ENCODE results near the gene CAMK2G.
"Not testable (repeated sequence)": the region's sequence is repeated elsewhere in the genome, so short reads cannot be mapped to it uniquely, and the experiment has no call there.

The CAMK2G gene

DNA sequence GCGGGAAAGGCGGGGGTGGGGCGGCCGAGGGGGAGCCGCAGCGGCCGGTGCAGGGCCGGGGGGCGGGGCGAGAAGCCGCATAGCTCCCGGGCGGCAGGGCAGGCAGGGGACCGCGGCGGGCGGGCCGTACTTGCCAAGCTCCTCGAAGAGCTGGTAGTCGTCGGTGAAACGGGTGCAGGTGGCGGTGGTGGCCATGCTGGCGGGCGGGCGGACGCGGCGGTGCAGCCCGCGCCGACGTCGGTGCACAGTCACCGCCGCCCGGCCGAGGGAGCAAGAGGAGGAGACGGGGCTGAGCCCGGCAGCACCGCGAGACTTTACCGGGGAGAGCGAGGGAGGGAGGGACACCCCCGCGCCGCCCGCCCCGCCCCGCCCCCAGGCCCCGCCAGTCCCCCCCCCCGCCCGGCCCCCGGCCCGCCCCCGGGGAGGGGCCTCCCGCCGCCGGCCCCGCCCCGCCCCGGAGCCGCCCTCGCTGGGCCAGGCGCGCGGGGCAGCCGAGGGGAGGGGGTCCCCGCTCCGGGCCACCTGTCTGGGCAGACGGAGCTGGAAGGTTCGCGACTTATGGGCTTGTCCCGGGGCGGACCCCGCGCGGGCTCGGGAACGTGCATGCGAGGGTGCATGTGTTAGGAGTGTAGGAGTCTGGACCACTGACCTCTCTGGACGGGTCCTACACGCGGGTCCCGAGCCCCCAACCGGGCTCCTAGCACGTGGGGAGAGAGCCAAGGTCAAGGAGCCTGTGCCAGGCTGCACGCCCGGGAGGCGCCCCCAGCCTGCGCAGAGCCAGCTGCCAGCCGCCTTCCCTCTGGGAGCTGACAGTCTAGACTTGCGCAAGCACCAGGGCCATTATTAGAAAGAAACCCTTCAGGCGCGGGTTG, at the start of gene CAMK2G:
TSS of gene CAMK2G (minus strand) at position 289 of the 872 bp plus-strand sequence. CDS start at position 195, 94 bp downstream.
- DNase-seq (ENCODE audit: low read depth in 2 of 2), result peak; percentile 58 to 71

- no peak for DNase-seq (ENCODE audit: low read depth in 2 of 2)
Measured at GRCh38 chr10:73922864-73923133, 48.4 kb upstream of the CAMK2G start.

- no peak for DNase-seq (ENCODE audit: low read depth in 2 of 2)
Measured at GRCh38 chr10:73922007-73922863, 47.9 kb upstream of the CAMK2G start.

DNA sequence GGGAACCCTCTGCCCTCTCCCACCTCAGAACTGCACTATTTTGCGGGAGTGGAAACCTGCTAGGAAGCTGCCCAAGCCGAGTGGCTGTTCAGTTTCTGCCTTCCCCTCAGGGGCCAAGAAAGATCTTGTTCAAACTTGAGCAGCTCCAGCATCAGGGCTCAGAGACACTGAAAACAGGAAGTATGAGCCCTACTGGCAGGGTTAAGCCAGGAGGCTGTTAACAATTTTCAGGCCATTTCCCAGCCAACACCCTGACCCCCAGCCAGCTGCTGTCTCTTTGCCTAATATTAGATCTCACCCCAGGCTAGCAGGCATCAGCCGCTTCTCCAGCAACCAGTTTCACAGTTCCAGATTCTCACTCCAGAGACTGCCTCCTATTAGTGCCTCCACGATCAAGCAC, 45.7 kb upstream of the CAMK2G start:
- no peak for DNase-seq (ENCODE audit: low read depth in 2 of 2)

- DNase-seq (ENCODE audit: low read depth in 2 of 2), result not testable (repeated sequence)
Measured at GRCh38 chr10:73919481-73919880, 45.1 kb upstream of the CAMK2G start.

DNA sequence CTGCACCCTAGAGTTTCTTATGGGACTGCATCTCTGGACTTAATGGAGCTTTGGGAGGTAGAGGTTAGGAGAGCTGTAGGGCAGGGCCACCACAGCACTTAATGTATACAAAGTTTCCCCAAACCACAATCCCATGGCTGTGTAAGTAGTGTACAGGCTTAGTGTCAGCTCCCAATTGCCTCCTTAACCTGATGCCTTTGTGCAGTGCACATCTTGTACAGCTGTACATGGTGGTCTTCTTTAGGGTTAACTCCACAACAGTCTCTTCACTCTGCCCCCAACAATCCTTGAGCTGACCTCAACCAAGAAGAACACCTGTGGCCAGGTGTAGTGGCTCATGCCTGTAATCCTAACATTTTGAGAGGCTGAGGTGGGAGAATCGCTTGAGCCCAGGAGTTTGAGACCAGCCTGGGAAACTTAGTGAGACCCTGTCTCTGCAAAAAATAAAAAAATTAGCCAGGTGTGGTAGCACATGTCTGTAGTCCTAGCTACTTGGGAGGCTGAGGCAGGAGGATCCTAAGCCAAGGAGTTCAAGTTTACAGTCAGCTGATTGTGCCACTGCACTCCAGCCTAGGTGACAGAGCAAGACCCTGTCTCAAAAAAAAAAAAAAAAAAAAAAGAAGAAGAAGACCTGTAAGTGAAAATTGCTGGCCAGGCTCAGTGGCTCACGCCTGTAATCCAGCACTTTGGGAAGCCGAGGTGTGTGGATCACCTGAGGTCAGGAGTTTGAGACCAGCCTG, 43.4 kb upstream of the CAMK2G start:
- DNase-seq (ENCODE audit: low read depth in 2 of 2), result no peak

GRCh38 chr10:73916761-73917470, 42.6 kb upstream of the CAMK2G start:
- DNase-seq (ENCODE audit: low read depth in 2 of 2), result no peak

- DNase-seq (ENCODE audit: low read depth in 2 of 2), result no peak
Measured at GRCh38 chr10:73915206-73915851, 41.0 kb upstream of the CAMK2G start.

DNA sequence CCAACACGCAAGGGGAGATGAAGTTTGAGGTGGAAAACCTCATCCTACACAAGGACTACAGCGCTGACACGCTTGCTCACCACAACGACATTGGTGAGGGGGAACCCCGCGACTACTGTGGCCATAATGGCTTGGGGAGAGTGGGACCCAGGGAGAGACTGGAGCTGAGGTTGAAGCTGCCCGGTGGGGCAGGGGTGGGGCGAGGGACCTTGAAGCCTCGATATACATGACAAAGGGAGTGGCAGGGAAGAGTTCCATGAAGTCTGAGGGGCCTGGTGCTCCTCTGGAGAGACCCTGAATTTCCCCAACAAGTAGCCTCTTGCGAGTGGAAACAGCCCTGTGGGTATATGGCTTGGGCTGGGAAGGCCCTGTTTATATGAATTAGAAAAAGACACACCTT, 39.7 kb upstream of the CAMK2G start:
- DNase-seq (ENCODE audit: low read depth in 2 of 2), result no peak

DNA sequence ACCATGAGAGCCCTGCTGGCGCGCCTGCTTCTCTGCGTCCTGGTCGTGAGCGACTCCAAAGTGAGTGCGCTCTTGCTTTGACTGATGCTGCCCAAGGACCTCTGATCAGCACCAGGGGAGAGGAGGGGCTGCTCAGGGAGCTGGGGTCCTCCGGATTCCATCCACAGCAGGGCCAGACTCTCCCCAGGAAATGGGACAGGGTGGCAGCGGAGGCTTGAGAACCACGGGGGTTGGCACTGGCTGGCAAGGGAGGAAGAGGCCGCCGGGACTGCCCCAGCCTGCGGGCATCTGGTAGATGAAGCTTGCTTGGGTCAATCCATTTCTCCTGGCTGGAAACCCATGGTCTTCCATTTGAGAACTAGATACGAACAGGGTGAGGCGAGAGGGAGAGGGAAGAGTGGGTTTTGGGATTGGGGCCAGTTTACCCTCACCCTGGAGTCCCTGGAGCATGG, 37.2 kb upstream of the CAMK2G start:
- no peak for DNase-seq (ENCODE audit: low read depth in 2 of 2)

- no peak for DNase-seq (ENCODE audit: low read depth in 2 of 2)
Measured at GRCh38 chr10:73910764-73911552, 36.6 kb upstream of the CAMK2G start, which contains the start of gene PLAU. PLAU (plus strand) TSS chr10:73911132; CDS start chr10:73911556, 424 bp downstream.

DNA sequence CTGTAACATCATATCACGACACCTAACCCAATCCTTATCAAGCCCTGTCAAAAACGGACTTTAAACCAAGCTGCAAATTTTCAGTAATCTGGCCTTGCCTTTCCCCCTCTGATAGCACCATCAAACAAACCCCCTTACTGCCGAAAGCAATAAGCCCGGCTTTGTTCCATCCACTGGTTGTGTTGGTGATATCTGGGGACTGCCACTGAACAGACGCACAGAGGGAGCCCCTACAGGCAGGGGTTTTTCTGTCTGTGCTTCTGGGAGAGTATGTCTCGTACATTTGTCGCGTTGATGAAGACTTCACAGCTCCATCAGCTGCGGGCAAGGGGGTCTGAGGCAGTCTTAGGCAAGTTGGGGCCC, 36.0 kb upstream of the CAMK2G start:
- no peak for DNase-seq (ENCODE audit: low read depth in 2 of 2)

DNA sequence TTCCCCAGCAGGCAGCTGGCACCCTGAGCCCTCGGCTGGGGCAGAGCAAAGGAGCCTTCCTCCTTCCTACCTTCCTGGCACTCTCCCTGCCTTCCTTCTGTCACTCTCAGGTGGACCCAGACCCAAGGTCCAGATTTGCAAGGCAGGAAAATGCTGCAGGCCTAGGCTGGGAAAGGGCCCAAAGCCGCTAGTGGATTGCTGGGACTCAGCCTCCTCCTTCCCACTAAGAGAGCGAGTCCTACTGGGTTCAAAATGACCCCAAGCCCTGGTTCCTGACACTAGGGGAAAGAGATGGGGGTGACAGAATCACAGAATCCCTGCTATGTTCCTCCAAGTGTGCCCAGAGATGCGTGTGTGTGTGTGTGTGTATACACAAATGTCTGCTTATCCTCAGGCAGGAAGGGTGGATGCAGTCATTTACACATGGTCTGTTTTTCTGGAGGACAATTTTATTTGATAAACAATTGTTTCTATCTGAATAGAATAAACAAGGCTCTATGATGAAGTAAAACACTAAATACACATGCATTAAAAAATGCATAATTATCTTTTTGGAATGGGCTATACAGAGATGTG, 35.3 kb upstream of the CAMK2G start:
- DNase-seq (ENCODE audit: low read depth in 2 of 2), result no peak

- peak; percentile 60 to 70 for DNase-seq (ENCODE audit: low read depth in 2 of 2)
Measured at GRCh38 chr10:73908853-73909539, 34.6 kb upstream of the CAMK2G start.

DNA sequence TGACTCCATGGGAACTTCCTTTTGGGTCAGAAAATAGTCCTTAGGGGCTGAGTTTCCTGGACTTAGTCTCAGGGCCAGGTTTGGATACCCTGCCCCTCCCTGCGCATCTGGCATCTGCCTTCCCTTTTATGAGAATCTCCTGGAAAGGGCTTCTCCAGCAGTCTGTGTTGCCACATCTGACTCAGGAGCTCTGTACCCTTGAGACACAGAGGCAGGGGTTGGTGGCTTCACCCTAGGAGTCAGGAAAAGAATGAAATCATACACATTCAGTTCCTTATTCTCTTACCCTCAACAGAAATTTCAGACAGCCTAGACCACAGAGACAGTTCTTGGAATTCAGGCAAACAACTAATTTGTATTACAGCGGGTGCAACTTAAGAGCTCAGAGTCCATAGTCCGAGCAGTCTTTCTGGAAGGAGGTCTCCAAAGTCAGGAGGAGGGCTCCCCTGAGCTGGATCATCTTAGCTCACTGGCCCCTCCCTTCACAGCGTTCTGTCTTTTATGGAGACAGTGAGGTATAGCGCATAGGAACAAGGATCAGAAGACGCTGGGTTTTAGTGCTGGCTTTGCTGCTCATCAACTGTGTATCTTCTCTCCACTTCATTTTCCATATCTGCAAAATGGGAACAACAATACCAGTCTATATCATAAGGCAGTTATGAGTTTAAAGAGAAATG, 33.6 kb upstream of the CAMK2G start:
- DNase-seq (ENCODE audit: low read depth in 2 of 2), result no peak

DNA sequence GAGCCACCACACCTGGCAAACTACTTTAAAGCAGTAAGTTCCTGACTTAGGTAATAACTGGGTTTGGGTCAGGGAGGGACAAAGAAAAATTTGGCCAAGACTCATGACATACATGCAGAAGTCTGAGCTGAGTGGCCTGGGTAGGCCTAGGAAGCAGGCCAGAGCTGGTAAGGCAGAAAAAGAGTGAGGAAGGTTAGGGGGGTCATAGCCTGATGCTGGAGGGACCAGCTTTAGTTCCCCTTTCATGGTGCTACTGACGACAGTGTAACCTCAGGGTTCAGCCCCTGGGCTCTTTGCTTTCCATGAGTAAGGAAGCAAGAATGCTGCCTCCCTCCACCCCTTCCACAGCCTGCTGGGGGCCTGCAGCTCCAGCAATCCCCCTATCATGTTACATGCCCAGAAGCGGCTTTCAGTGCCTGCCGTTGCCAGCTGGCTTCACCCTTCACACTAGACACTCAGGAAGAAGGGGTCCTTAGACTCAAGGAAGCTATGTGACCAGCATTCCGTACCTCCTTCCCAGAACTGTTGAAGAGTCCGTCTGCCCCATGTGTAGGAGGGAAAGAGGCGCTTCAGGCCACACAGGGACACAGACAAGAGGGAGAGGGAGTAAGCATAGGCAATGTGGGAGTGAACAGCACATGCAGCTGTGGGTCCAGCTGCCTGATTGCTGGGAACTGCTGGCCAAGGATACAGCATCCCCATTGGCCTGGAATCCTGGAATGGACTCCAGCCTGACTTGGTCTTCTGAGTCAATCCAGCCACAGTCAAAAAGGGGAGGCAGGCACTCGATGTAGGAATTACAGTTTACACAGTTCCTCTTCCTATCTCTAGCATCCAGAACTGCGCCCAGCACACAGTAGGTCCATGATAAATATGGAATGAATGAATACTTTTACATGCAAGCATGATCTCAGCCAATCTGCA, 32.4 kb upstream of the CAMK2G start:
- no peak for DNase-seq (ENCODE audit: low read depth in 2 of 2)

DNA sequence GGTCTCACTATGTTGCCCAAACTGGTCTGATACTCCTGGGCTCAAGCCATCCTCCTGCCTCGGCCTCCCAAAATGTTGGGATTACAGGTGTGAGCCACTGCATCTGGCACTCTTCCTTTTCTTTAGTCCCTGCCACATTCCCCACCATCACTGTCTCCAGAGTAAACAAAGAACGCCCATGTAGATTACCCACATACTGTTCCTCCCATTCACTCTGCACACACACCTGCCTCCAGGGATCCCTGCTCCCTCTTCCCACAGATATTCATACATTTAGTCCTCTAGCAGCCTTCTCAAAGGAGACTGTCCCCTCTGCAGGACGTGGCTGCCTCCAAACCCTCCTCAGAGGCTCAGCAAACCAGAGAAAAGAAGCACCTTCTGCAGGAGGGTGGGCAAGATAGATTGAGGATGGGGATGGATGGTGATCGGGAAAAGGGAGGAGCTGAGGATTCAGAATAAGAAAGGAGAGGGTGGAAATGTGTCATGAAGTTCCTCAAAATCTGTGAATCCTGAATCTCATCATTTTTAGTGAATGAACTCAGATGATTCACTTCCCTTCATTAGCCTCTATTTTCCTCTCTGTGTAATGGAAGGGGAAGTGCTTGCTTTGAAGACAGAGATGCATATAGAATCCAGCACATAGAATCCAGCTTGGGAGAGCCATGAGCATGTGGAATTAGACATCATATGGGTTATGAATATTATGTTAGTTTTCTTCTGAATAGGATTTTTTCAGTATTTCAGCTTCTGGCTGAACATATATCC, 31.1 kb upstream of the CAMK2G start:
- no peak for DNase-seq (ENCODE audit: low read depth in 2 of 2)
